Measurements from ENCODE around the gene USP6NL.

USP6NL gene

DNA sequence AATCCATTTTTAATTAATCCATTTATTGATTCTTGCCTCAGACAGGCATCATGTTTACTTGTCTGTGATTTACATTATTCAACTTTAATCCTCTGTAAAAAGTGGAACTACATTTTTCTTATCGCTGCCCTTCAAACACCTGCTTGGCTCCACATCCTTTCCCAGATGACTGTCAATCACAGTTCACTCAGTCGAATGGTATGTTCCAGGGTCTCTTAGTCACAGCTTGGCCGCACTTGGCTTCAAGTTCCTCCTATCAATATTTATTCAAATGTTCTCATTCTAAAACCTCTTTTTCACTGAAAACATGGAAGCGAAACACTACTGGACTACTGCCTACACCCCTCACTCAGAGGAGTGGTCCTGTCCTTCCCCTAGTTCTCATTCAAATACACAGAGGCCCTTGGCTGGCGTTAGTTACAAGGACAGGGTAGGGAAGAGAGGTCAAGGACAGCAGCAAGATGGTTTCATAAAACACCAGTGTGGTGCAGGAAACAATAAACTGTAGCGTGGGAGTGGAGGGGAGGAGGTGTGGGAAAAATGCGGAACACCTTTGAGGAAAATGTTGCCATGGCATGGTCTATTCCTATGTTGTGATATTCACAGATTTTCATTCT is 143.2 kb downstream of the USP6NL start:
- TF ChIP-seq, protein P1, sequence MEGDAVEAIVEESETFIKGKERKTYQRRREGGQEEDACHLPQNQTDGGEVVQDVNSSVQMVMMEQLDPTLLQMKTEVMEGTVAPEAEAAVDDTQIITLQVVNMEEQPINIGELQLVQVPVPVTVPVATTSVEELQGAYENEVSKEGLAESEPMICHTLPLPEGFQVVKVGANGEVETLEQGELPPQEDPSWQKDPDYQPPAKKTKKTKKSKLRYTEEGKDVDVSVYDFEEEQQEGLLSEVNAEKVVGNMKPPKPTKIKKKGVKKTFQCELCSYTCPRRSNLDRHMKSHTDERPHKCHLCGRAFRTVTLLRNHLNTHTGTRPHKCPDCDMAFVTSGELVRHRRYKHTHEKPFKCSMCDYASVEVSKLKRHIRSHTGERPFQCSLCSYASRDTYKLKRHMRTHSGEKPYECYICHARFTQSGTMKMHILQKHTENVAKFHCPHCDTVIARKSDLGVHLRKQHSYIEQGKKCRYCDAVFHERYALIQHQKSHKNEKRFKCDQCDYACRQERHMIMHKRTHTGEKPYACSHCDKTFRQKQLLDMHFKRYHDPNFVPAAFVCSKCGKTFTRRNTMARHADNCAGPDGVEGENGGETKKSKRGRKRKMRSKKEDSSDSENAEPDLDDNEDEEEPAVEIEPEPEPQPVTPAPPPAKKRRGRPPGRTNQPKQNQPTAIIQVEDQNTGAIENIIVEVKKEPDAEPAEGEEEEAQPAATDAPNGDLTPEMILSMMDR (IDR thresholded peaks at IDR 0.05; ENCODE audit: borderline replicate concordance, control extremely low read depth, extremely low read depth, insufficient read depth, missing control alignments) = no peak
- in situ Hi-C loops (cut with MboI; ENCODE audit: low sequenced_read_pairs, unreplicated experiment) = no loop called here
- no peak for DNase-seq (ENCODE audit: low spot score)

DNA sequence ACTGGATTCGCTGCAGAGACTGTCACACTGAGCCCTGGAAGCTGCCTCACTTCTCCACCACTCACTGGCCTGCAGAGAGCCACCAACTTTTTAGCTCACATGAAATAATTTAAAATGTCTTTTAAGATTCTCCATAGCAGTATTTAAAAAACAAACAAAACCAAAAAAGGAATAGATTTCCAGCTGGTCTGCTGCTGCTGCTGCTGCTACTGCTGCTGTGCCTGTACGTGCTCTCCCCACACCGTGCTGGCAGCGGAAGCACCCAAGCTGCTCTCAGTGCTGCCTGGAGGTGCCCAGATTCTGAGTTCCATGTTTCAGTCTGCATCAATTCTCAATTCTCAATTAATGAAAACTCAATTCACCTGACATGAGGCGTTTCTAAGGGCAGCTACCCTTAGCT is 146.0 kb downstream of the USP6NL start:
- in situ Hi-C loops (cut with MboI; ENCODE audit: low sequenced_read_pairs, unreplicated experiment) = no loop called here
- no peak for DNase-seq (ENCODE audit: low spot score)
- TF ChIP-seq, protein P1 (IDR thresholded peaks at IDR 0.05; ENCODE audit: borderline replicate concordance, control extremely low read depth, extremely low read depth, insufficient read depth, missing control alignments) = no peak

DNA sequence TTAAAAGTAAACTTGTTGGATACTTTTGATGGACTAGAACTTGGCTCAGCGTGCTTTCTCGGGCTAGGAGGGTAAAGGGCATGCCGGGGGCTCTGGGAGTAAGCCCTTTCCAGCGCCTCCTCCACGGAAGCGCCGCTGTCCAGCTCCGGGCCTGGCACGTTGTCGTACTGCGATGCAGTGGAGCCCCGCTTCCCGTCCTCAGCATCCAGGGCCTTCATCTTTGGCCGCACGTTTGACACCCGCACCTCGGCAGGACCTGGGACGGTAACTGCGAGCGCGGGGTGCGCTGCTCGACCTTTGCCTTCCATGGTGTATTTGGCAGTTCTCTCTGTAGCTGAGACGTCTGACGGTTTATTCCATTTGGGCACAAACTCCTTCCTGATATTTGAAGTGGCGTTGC is 148.3 kb downstream of the USP6NL start:
- TF ChIP-seq, protein P1 (IDR thresholded peaks at IDR 0.05; ENCODE audit: borderline replicate concordance, control extremely low read depth, extremely low read depth, insufficient read depth, missing control alignments) = no peak
- DNase-seq (ENCODE audit: low spot score) = no peak
- in situ Hi-C loops (cut with MboI; ENCODE audit: low sequenced_read_pairs, unreplicated experiment) = no loop called here

DNA sequence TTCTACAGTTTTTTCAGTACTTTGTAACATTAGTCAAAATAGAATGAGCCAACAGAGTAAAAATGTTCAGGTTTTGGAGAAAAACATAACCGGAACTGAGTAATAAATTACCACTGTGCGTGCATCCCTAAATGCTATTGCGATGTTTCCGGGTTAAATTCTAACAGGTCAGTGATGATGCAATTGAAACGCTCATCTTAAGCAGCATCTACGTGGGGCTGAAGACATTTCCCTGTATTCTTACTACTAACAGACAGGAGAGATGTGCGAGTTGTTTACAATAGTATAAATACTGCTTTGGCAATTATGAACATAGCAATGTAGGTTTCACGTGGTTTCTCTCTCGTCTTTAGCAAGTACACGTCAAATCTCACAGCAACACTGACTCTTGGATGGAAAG is 149.4 kb downstream of the USP6NL start:
- TF ChIP-seq, protein P1 (IDR thresholded peaks at IDR 0.05; ENCODE audit: borderline replicate concordance, control extremely low read depth, extremely low read depth, insufficient read depth, missing control alignments) = no peak
- in situ Hi-C loops (cut with MboI; ENCODE audit: low sequenced_read_pairs, unreplicated experiment) = no loop called here
- DNase-seq (ENCODE audit: low spot score) = no peak

DNA sequence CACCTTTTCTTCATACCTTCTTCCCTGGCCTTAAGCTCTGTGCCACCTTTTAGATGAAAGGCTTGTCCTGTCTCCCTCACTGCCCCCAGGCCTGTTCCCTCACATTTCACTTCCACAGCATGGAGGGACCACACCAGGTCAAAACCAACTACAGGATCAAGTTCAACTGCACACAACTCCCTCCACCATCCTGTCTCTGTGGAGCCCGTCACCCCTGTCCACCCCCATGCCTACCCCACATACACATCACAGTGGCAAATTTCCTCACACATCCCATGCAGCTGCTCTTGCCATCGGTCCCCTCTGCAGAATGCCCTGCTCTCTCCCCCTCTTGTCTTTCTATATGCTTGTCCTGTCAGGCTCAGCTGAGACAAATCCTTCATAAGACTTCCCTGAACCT is 154.1 kb downstream of the USP6NL start:
- TF ChIP-seq, protein P1 (IDR thresholded peaks at IDR 0.05; ENCODE audit: borderline replicate concordance, control extremely low read depth, extremely low read depth, insufficient read depth, missing control alignments) = no peak
- in situ Hi-C loops (cut with MboI; ENCODE audit: low sequenced_read_pairs, unreplicated experiment) = no loop called here

DNA sequence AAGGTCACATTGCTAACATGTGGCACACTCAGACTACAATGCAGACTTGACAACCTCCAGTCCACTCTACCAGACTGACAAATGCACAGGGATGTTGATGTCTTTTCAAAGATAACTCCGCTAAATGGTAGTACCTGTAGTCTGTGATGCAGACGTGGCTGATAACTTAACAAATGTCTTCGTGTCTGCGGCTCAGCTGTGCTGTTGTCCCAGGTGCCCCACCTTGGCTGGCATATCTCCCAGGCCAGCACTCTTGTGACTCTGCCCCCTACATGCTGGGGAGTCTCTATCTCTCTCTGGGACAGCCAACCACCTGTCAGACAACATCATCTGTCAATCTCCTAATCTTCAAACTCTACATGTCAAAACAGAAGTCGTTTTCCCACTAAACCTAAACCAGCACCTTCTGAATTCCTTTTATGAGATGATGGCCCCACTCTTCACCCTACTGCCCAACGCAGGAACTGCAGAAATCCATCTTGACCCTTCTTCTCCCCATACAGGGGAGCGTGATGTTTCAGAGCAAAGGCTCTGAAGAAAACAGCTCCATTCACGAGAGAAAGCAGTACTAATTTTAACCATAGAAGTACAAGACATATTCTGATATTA is 156.4 kb downstream of the USP6NL start:
- DNase-seq (ENCODE audit: low spot score) = no peak
- in situ Hi-C loops (cut with MboI; ENCODE audit: low sequenced_read_pairs, unreplicated experiment) = no loop called here
- TF ChIP-seq, protein P1 (IDR thresholded peaks at IDR 0.05; ENCODE audit: borderline replicate concordance, control extremely low read depth, extremely low read depth, insufficient read depth, missing control alignments) = no peak

More for the DNA sequence above, 154.1 kb downstream of the USP6NL start:
- no peak for DNase-seq (ENCODE audit: low spot score)
